Activated CD8-positive, alpha-beta T cell treated with anti-CD3 and anti-CD28 coated beads, Interleukin-2, amount 10 ng/mL, durations not matched to agents 7 days and 5 days (primary cell): ENCODE measurements around the gene COA1. TPM values are rescaled to one million over a fixed set of nuclear protein-coding genes. Genes with fewer than 3 reads are reported as not detected.

Experiments used
- ATAC-seq: fragments of 150-1000 bp; cut with Tn5 transposase; one replicate; pipeline ENCODE4 v1.10.0; 2021; ENCODE audit warnings: moderate library complexity
- CTCF ChIA-PET: fragments of 350-600 bp; sonication (Branson Sonifier 250); formaldehyde crosslinking; loops from one replicate; lab custom pipeline; 2021; ENCODE audit warnings: antibody characterized with exemption; lab: Charles Lee
- POLR2A ChIA-PET: fragments of 350-600 bp; sonication (Branson Sonifier 250); formaldehyde crosslinking; loops from one replicate; lab custom pipeline; 2021; ENCODE audit warnings: antibody characterized with exemption; lab: Charles Lee
- DNase-seq: peaks from one replicate; pipeline ENCODE4 v3.0.0-alpha.2; 2020
- H3K27ac Mint-ChIP-seq: one replicate; pipeline ENCODE4 v1.8.0; 2021; ENCODE audit warnings: mild to moderate bottlenecking, mixed read lengths
- H3K27me3 Mint-ChIP-seq: one replicate; pipeline ENCODE4 v1.8.0; 2021; ENCODE audit warnings: low read depth, mixed read lengths
- H3K36me3 Mint-ChIP-seq: one replicate; pipeline ENCODE4 v1.8.0; 2021; ENCODE audit warnings: low read depth, mixed read lengths
- H3K4me1 Mint-ChIP-seq: one replicate; pipeline ENCODE4 v1.8.0; 2021; ENCODE audit warnings: low read depth, mixed read lengths
- H3K4me3 Mint-ChIP-seq: one replicate; pipeline ENCODE4 v1.8.0; 2021; ENCODE audit warnings: mild to moderate bottlenecking, mixed read lengths
- H3K9me3 Mint-ChIP-seq: one replicate; pipeline ENCODE4 v1.8.0; 2022; ENCODE audit warnings: mixed read lengths; ENCODE audit not compliant: insufficient read depth
- total RNA-seq, 2 experiments: library from RNA; stranded (reverse); gene quantifications; one replicate each; pipeline ENCODE4 v1.2.3, GENCODE V29; 2021

Gene COA1
- total RNA-seq, 2 experiments from 2014 or later, result 52.0 to 52.7 TPM

DNA sequence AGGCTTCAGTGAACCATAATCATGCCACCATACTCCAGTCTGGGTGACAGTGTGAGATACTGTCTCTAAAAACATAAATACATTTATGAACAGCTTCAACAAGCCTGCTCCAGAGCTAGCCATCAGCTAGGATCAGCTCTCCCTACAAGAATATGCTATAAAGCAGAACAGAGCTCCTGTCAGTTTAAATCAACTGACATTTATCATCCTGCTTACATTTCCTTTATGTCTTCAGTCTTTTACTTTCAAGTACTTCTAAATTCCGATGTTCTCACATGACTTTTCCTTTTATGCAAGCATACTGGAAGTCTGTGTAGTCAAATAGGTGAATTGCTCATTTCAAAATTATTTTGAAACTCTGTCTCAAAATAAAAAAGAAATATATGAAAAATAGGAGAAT lies 64.6 kb downstream of the COA1 start:
- ChIA-PET POLR2A (interaction anchor here (1.0 to 2.9 kb wide), 2 partner anchors 16 to 82 kb away, joined by 3 to 8 read pairs; partner anchors contain the start of gene STK17A), CTCF (interaction anchor here (1.0 to 1.4 kb wide), 3 partner anchors 25 to 82 kb away, joined by 3 to 5 read pairs (median 3); partner anchors contain the start of gene STK17A)
- Mint-ChIP-seq H3K4me1 (peaks cover 41% of the 10 kb centered on the region), H3K36me3 (peaks cover 61% of the 10 kb centered on the region), H3K27ac (no peak overlapping the region), H3K27me3 (no peaks in the 10 kb centered on the region), H3K4me3 (no peak overlapping the region), H3K9me3 (peaks cover 17% of the 10 kb centered on the region)
- no peak for DNase-seq
- no peak for ATAC-seq

DNA sequence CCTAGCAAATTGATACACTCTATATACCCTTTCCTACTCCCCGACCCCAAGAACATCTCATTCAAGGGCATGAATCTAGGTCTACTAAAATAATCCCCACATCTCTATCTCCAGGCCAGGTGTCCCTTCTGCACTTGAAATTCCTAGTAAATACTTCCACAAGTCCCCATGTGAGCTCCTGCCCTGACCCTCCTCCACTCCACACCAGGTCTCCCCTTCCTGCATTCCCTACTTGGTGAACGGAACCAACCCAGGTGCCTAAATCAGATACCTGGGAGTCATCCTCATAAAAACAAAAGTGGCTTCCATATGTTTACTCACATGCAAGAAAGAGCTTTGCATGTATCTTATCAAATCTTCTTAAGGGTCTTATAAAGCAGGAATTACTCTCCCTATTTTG lies 69.2 kb downstream of the COA1 start:
- Mint-ChIP-seq H3K4me1 (peaks cover 51% of the 10 kb centered on the region), H3K4me3 (no peak overlapping the region), H3K36me3 (peaks cover 41% of the 10 kb centered on the region), H3K9me3 (no peaks in the 10 kb centered on the region), H3K27me3 (no peaks in the 10 kb centered on the region), H3K27ac (peak overlapping the region; percentile 1)
- no peak for ATAC-seq
- ChIA-PET CTCF (interaction anchor here (1.0 to 1.6 kb wide), 3 partner anchors 10 to 77 kb away, joined by 4 to 6 read pairs (median 6); partner anchors contain the start of gene STK17A), POLR2A (interaction anchor here (1.6 kb wide), 1 partner anchor 11 kb away, joined by 4 read pairs; no protein-coding TSS in a partner anchor)
- DNase-seq, result no peak

DNA sequence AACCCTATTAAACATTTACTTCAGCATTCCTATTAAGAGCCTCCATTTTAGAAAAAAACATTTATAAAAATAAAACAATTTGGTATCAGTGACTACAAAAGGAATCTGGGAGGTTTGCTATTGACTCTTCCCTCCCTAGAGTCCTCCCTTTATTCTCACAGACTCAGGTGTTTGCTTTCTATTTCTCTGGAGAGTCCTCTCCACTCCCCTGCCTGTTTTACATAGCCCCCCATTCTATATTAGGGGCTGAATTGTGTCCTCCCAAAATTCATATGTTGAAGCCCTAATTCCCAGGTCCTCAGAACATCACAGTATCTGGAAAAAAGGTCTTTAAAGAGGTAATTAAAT lies 69.8 kb downstream of the COA1 start:
- Mint-ChIP-seq H3K36me3 (peaks cover 41% of the 10 kb centered on the region), H3K27me3 (no peaks in the 10 kb centered on the region)

DNA sequence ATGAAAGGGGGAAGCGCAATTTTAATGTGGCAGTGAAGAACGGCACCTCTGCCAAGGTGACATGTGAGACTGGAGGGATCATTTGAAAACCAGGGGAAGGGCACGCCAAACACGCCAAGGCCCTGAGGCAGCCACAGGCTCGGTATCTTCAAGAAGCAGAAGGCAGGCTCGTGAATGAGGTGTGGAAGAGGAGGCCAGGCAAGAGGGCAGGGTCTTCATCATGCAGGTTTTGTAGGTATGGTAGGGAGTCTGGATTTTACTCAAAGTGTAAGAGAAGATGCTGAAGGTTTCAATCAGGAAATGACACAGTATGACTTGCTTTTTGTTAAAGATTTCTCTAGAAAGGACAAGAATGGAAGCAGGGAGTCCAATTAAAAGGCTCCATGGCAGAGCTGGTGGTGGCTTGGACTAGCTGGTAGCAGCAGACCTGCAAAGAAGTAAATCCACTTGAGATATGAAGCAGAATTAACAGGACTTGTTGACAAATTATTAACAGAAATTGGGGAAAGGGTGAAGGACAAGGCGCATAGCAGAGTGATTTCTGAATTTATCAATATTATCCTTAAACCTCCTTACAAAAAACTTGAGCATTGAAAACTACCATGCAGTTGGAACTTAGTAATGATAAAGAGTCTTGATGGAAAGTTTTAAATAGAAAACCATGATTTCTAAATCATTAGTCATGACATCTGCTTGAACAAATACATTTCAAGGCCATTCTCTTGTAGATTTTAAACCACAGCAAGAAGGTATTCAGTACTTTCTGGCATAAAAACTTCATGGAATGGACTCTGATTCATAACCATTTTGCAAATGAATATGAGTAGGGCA lies 70.4 kb downstream of the COA1 start:
- Mint-ChIP-seq H3K9me3 (no peaks in the 10 kb centered on the region), H3K4me3 (peak overlapping the region; percentile 4), H3K27me3 (no peaks in the 10 kb centered on the region), H3K27ac (peak overlapping the region; percentile 82), H3K36me3 (peaks cover 46% of the 10 kb centered on the region), H3K4me1 (peaks cover 51% of the 10 kb centered on the region)
- ChIA-PET CTCF (no interaction called here), POLR2A (no interaction called here)
- DNase-seq, result no peak
- ATAC-seq, result peak; percentile 66

More for the DNA sequence above, 69.8 kb downstream of the COA1 start:
- DNase-seq (no peak), ATAC-seq (no peak)
- ChIA-PET POLR2A (interaction anchor here (1.6 kb wide), 1 partner anchor 10 kb away, joined by 4 read pairs; no protein-coding TSS in a partner anchor), CTCF (interaction anchor here (1.0 kb wide), 1 partner anchor 77 kb away, joined by 6 read pairs; the partner anchor contains the start of gene STK17A)
- H3K9me3 Mint-ChIP-seq, result no peaks in the 10 kb centered on the region
- no peak overlapping the region for H3K4me3 Mint-ChIP-seq
- H3K4me1 Mint-ChIP-seq, result peaks cover 47% of the 10 kb centered on the region
- no peak overlapping the region for H3K27ac Mint-ChIP-seq

DNA sequence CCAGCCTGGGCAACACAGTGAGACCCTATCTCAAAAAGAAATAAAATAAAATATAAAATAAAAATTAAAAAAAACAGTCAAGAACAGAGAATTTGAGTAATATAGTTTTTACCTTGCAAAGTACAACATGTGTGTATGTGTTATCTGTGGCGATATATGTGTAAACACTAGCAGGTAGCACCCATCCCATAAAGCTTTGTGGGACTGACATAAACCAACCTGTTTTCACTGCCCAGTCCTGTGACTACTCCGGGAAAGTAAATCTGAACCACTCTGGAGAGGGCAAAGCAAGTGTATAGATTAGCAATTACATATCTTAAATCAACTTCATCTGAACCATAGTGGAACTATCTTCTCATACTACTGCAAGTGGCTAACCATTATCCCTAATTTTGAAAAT lies 72.3 kb downstream of the COA1 start:
- Mint-ChIP-seq H3K27me3 (no peaks in the 10 kb centered on the region), H3K4me1 (peaks cover 67% of the 10 kb centered on the region), H3K36me3 (peaks cover 53% of the 10 kb centered on the region), H3K9me3 (no peaks in the 10 kb centered on the region), H3K27ac (no peak overlapping the region), H3K4me3 (no peak overlapping the region)
- DNase-seq (no peak), ATAC-seq (no peak)
- CTCF ChIA-PET, result interaction anchor here (1.3 kb wide), 1 partner anchor 74 kb away, joined by 6 read pairs; the partner anchor contains the start of gene STK17A
- POLR2A ChIA-PET, result no interaction called here

DNA sequence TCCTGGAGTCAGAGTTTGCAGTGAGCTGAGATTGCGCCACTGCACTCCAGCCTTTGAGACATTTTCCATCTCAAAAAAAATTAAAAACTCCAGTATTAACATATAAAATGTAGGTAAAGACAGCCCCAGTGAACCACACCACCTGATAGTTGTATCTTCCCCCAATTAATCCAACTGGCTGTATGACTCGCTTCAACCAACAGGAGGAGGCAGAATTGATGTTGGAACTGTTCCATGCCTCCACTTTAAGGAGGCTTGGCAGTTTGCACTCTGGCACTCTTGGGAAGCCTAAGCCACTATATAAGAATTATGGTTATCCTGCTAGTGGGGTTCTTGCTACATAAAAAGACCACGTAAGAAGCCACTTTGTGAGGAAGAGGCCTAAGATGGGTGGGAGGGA lies 73.7 kb downstream of the COA1 start:
- Mint-ChIP-seq H3K4me1 (peaks cover 73% of the 10 kb centered on the region), H3K9me3 (no peaks in the 10 kb centered on the region), H3K27me3 (no peaks in the 10 kb centered on the region), H3K36me3 (peaks cover 55% of the 10 kb centered on the region), H3K4me3 (no peak overlapping the region), H3K27ac (no peak overlapping the region)
- ChIA-PET CTCF (interaction anchor here (1.2 kb wide), 1 partner anchor 42 kb away, joined by 3 read pairs; no protein-coding TSS in a partner anchor), POLR2A (no interaction called here)
- ATAC-seq, result no peak
- DNase-seq, result no peak

DNA sequence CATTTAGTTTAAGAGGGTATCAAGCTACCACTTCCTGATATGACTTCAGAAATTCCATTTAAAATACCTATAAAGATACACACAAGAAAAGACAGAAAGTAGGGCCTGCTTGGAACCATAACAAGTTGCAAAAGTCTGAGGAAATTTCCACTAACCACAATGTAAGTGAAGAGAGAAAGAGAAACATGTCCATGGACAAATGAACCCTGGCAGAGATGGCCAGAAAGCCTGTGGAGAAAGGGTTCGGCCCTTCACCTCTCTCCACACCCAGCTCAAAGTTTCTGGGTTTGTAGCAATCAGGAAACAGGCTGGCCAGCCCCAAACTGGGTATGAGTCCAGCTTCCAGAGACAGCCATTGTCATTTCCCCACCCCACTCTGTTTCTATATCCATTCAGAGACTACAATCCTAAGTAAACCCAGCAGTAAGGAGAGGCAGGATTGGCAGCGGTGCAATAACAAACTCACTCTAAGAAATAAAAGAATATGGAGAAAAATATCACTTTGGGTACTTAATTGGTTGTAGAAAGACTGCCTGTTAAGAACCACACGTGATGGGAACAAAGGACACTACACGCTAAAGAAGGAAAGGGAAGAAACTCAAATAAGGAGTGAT lies 75.3 kb downstream of the COA1 start:
- Mint-ChIP-seq H3K27me3 (no peaks in the 10 kb centered on the region), H3K27ac (peak overlapping the region; percentile 44), H3K9me3 (no peaks in the 10 kb centered on the region), H3K4me1 (peaks cover 75% of the 10 kb centered on the region), H3K4me3 (no peak overlapping the region), H3K36me3 (peaks cover 49% of the 10 kb centered on the region)
- ChIA-PET POLR2A (interaction anchor here (0.9 kb wide), 2 partner anchors 14 to 71 kb away, joined by 3 to 4 read pairs; partner anchors contain the start of gene STK17A), CTCF (interaction anchor here (1.2 to 1.6 kb wide), 4 partner anchors 44 to 72 kb away, joined by 3 to 7 read pairs (median 4); partner anchors contain the start of gene STK17A)
- DNase-seq, result no peak
- ATAC-seq, result no peak

DNA sequence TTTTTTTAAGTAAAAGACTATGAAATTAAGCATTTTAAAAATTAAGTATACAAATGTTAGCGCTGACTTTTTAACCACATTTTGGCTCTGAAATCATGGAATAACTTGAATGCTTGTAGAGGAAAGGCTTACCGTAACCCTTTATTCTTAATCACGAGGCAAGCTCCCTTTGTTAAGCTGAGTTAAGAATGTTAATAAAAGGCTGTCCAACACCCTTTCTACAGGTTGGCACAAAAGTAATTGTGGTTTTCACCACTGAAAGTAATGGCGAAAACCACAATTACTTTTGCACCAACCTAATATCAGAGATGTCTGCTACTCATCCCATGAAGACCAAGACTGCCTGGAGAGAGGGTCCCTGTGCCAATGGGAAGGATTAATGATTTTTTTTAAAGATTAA lies 75.9 kb downstream of the COA1 start:
- peaks cover 43% of the 10 kb centered on the region for H3K36me3 Mint-ChIP-seq
- no peaks in the 10 kb centered on the region for H3K9me3 Mint-ChIP-seq
- no peak overlapping the region for H3K27ac Mint-ChIP-seq
- H3K4me3 Mint-ChIP-seq, result no peak overlapping the region
- CTCF ChIA-PET, result interaction anchor here (1.2 to 1.6 kb wide), 4 partner anchors 44 to 71 kb away, joined by 3 to 7 read pairs (median 4); partner anchors contain the start of gene STK17A
- ATAC-seq (no peak), DNase-seq (no peak)
- POLR2A ChIA-PET, result interaction anchor here (0.9 kb wide), 2 partner anchors 14 to 71 kb away, joined by 3 to 4 read pairs; partner anchors contain the start of gene STK17A
- H3K27me3 Mint-ChIP-seq, result no peaks in the 10 kb centered on the region
- H3K4me1 Mint-ChIP-seq, result peaks cover 75% of the 10 kb centered on the region

DNA sequence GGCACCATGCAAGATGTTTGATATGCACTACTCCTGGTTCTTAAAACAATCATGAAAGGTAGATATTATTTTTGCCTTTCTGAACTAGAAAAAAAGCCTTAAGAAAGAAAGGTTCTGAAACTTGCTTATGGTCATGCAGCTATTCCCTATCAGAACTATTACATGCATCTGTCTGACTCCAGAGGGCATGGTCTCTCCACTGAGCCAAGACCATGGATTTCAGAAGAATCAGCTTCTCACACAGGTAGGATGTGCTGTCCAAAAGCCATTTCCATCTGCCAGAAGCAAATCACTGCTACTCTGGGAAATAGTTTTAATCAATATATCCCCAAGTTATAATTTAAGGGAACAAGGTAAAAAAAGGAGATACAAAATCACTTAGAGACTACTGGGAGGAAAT lies 77.0 kb downstream of the COA1 start:
- POLR2A ChIA-PET, result interaction anchor here (1.0 kb wide), 1 partner anchor 13 kb away, joined by 4 read pairs; no protein-coding TSS in a partner anchor
- peaks cover 45% of the 10 kb centered on the region for H3K36me3 Mint-ChIP-seq

DNA sequence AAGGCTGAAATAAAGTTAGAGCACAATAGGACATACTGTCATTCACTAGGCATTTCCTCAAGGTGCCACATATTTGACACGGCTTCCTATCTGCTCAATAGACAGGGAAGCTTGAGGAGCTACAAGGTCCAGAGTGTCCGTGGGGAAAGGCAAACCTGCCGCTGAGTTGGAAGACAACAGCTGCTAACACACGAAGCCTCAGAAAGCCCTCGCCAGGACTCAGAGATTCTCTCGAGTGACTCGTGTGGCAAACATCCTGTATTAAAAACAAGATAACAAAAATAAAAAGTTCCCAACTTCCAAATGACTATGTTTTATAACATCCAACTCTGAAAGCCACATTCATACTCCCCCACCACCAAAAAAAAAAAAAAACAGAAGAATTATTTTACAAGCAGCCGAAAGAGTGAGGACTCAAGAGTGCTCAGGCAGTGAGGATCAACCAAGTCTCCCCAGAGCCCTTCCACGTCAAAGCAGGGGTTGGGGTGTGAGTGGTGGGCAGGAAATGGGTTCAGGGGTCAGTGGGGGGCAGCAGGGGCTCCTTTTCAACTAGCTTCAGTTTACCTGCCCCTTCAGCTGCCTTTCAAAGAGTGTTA lies 78.8 kb downstream of the COA1 start:
- ATAC-seq (no peak), DNase-seq (peak; percentile 52)
- H3K9me3 Mint-ChIP-seq, result no peaks in the 10 kb centered on the region
- peaks cover 87% of the 10 kb centered on the region for H3K4me1 Mint-ChIP-seq
- H3K27me3 Mint-ChIP-seq, result no peaks in the 10 kb centered on the region
- H3K27ac Mint-ChIP-seq, result peak overlapping the region; percentile 89
- peak overlapping the region; percentile 71 for H3K4me3 Mint-ChIP-seq
- H3K36me3 Mint-ChIP-seq, result peaks cover 54% of the 10 kb centered on the region
- POLR2A ChIA-PET, result interaction anchor here (0.9 to 4.6 kb wide), 17 partner anchors 11 to 719 kb away, joined by 3 to 142 read pairs (median 5); partner anchors contain the start of genes MRPL32, PSMA2 and STK17A
- CTCF ChIA-PET, result interaction anchor here (0.7 to 10.9 kb wide), 13 partner anchors 12 to 134 kb away, joined by 3 to 150 read pairs (median 6); partner anchors contain the start of gene STK17A

More for the DNA sequence above, 77.0 kb downstream of the COA1 start:
- ATAC-seq, result no peak
- no peak for DNase-seq
- no peaks in the 10 kb centered on the region for H3K27me3 Mint-ChIP-seq
- H3K4me3 Mint-ChIP-seq, result no peak overlapping the region
- peak overlapping the region; percentile 89 for H3K27ac Mint-ChIP-seq
- no peaks in the 10 kb centered on the region for H3K9me3 Mint-ChIP-seq
- peaks cover 79% of the 10 kb centered on the region for H3K4me1 Mint-ChIP-seq
- CTCF ChIA-PET, result interaction anchor here (0.7 to 10.9 kb wide), 4 partner anchors 22 to 70 kb away, joined by 4 to 150 read pairs (median 68); partner anchors contain the start of gene STK17A
